8988T (cell line): ENCODE data around the gene SLC38A6.
A peak's percentile ranks its signal among the peaks of the same experiment; 100 is the strongest.

Source experiments
- DNase-seq: peaks from one replicate; pipeline ENCODE4 v3.0.0; 2011

The SLC38A6 gene

GRCh38 chr14:60980811-60981632 is at the start of gene SLC38A6, which contains the start of gene TRMT5:
Gene SLC38A6, plus strand, starts transcription at chr14:60981245. Its CDS starts 33 bp downstream, at chr14:60981278.
Gene TRMT5, minus strand, starts transcription at chr14:60981079. Its CDS starts 106 bp downstream, at chr14:60980973.
- peak; percentile 47 for DNase-seq

GRCh38 chr14:60933920-60934655 is 47.0 kb upstream of the SLC38A6 start:
- DNase-seq, result no peak

GRCh38 chr14:60935319-60935718 is 45.7 kb upstream of the SLC38A6 start:
- DNase-seq, result no peak

GRCh38 chr14:60943637-60944032 is 37.4 kb upstream of the SLC38A6 start:
- no peak for DNase-seq

- no peak for DNase-seq
These were observed 36.8 kb upstream of the SLC38A6 start for GRCh38 chr14:60944204-60944603.

DNA sequence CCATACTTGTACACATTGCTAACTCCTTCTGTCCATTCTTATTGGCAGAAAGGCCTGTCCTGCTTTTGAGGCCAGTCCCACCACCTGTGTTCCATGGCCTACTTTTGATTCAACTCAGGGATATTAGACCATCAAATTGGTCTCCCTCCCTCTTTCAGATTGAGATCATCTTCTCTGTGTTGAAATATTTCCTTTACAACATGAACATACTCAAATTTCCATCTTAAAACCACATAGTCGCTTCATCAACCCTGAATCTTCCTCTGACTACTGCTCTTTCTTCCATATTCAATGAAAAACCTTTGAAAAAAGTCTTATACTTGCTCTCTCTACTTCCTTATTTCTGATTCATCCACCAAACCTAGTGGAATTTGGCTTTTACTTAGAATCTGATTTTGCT is 35.1 kb upstream of the SLC38A6 start:
- DNase-seq, result no peak

GRCh38 chr14:60946773-60947172 is 34.3 kb upstream of the SLC38A6 start:
- no peak for DNase-seq

DNA sequence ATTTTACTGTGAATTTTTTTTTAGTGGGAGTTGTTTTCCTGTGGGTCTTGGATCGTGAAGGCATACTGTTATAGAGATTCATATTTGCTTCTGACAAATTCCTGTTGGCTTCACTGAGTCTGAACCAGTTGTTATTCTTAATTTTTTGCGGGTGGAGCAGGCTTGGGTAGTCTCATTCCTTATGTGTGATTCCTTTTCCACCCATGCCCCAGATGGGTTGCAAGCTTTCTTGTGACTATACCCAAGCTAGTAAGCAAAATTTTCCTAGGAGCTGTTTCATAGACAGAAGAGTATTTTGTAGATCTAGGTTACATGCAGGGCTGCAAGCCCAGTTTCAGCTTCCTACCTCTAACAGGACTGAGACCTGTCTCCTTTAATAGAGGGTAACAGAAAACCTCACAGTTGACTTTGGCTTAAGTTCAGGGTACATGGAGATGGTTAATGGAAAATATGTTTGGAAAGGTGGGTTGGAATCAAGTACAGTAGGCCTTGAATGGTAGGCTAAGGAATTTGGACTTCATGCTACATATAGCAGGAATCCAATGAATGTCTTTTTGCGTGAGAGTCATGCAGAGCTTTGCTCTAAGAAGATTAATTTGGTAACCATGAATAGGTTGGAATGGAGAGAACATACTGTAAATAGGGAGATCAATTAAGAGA is 29.1 kb upstream of the SLC38A6 start:
- DNase-seq, result no peak

DNA sequence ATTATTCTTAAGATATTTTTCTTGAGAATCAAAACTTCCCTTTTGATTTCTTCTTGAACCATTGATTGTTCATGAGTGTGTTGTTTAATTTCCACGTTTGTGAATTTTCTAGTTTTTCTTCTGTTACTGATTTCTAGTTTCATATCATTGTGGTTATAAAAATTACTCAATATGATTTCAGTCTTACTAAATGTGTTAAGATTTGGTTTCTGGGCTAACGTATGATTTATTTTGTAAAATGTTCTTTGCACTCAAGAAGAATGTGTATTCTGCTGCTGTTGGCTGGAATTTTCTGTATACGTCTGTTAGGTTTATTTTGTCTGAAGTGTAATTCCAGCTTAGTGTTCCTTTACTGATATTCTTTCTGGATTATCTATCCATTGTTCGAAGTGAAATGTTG is 24.8 kb upstream of the SLC38A6 start:
- no peak for DNase-seq

- no peak for DNase-seq
These were observed 24.4 kb upstream of the SLC38A6 start for GRCh38 chr14:60956632-60957031.

DNA sequence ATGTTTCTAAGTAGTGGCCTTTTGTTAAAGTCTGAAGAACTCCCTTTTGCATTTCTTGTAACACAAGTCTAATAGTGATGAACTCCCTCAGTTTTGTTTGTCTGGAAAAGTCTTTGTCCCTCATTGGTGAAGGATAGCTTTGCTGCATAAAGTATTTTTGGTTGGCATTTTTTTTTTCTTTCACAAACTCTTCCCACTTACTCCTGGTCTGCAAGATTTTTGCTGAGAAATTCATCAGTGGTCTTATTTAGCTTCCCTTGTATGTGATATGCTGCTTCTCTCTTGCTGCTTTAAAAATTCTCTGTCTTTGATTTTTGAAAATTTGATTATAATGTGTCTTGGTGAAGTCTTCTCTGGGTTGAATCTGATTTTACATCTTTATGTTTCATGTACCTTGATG is 22.9 kb upstream of the SLC38A6 start:
- DNase-seq, result no peak

GRCh38 chr14:60963761-60964160 is 17.3 kb upstream of the SLC38A6 start:
- no peak for DNase-seq

DNA sequence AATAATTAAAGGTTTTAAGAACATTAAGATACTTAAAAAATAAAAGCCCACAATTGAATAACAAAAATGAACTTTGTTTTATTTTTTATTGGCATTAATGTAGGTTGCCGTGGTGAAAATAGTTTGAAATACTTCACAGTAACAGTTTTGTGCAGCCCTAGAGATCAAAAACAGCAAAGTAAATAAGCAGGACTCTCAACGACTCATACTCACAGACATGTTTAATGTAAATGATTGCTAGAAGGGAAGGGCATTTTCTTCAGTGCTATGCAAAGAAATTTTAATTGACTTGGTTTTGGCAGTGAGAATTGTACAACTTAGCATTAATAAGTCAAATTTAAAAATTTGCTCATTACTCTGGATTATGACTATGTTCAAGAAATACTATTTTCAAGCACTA is 16.1 kb upstream of the SLC38A6 start:
- DNase-seq, result no peak

- DNase-seq, result no peak
These were observed 15.6 kb upstream of the SLC38A6 start for GRCh38 chr14:60965402-60965801.

GRCh38 chr14:60968099-60968498 is 12.9 kb upstream of the SLC38A6 start:
- DNase-seq, result no peak

- DNase-seq, result no peak
These were observed 12.4 kb upstream of the SLC38A6 start for GRCh38 chr14:60968671-60969070.

GRCh38 chr14:60970146-60970545 is 10.9 kb upstream of the SLC38A6 start:
- no peak for DNase-seq

- no peak for DNase-seq
These were observed 9.8 kb upstream of the SLC38A6 start for GRCh38 chr14:60971271-60971670.

- DNase-seq, result no peak
These were observed 8.8 kb upstream of the SLC38A6 start for GRCh38 chr14:60972295-60972694.

GRCh38 chr14:60973070-60973469 is 8.0 kb upstream of the SLC38A6 start:
- no peak for DNase-seq

DNA sequence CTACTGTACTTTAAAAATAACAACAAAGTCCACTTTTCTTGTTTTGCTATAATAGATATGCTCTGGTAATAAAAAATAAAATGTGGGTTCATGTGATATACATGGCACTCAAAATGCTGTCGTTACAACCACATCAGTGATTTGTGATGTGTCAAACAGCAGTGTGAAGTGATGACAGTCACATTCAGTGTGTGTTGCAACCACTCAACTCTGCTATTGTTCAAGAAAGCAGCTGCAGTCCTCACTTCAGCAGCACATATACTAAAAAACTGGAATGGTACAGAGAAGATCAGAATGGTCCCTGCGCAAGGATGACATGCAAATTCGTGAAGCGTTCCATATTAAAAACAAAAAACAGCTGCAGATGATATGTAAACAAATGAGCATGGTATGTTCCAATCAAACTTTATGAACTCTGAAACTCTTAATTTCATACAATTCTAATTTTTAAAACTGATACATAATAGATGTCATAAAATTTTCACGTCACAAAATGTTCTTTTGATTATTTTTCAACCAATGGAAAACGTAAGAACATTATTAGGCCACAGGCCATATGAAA is 6.9 kb upstream of the SLC38A6 start:
- no peak for DNase-seq

DNA sequence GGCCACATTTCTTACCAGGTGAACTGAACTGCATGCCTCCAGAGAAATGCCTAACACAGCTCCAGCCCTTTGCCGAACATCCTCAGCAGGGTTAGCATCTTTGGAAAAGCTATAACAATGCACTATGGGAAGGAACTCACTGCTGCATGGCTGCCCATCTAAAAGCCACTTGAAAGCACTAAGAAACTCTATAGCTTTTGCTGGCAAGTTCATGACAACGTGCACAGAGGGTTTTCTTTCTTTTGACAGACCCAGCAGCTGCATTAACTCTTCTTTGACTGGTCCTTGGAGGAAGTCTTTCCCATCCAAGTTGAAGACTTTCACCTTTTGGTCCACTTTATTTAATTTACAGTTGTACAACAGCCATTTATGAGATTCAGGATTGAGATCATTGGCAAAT is 5.5 kb upstream of the SLC38A6 start:
- no peak for DNase-seq

DNA sequence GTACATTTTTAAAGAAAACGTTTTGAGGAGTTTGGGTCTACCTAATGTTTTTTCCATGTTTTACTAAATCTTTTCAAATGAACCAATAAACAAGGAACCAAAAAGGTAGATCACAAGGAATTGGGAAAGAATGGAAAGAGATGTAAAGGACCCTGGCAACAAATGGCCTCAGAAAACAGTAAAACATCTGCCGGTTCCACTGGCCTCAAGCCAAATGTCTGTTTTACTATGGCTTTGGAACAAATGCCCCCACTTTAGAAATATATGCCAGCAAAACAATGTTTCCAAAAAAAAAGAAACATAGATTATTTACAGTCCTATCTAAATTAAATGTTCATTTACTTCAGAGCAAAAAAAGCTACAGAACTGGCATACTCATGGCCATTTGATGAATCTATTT is 3.2 kb upstream of the SLC38A6 start:
- no peak for DNase-seq
